GM19351 (cell line): ENCODE results near the gene GDF9.

Experiments used
- ATAC-seq: cut with Tn5 transposase; IDR thresholded peaks from one replicate; pipeline ENCODE4 v1.9.1; 2021; ENCODE audit warnings: mild to moderate bottlenecking, moderate library complexity; ENCODE audit not compliant: unreplicated experiment

GDF9 gene, protein sequence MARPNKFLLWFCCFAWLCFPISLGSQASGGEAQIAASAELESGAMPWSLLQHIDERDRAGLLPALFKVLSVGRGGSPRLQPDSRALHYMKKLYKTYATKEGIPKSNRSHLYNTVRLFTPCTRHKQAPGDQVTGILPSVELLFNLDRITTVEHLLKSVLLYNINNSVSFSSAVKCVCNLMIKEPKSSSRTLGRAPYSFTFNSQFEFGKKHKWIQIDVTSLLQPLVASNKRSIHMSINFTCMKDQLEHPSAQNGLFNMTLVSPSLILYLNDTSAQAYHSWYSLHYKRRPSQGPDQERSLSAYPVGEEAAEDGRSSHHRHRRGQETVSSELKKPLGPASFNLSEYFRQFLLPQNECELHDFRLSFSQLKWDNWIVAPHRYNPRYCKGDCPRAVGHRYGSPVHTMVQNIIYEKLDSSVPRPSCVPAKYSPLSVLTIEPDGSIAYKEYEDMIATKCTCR

GRCh38 chr5:132866342-132867045, at the start of gene GDF9, which contains the start of gene UQCRQ:
TSS of gene GDF9 (minus strand) at chr5:132866469. CDS start at chr5:132864533, 1,936 bp downstream.
TSS of gene UQCRQ (plus strand) at chr5:132866642. CDS start at chr5:132866882, 240 bp downstream.
- peak; percentile 99 for ATAC-seq

DNA sequence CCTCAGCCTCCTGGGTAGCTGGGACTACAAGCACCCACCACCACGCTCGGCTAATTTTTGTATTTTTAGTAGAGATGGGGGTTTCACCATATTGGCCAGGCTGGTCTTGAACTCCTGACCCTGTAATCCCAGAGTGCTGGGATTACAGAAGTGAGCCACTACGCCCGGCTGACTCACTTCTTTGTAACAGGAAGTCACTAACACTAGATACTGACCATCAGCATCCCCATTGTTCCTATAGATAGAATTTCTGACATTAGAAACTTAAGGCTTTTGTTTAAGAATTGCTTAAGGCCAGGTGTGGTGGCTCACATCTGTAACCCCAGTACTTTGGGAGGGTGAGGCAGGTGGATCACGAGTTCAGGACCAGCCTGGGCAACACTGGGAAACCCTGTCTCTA, 49.4 kb upstream of the GDF9 start:
- ATAC-seq, result no peak

GRCh38 chr5:132909702-132910101, 43.4 kb upstream of the GDF9 start:
- ATAC-seq, result no peak

DNA sequence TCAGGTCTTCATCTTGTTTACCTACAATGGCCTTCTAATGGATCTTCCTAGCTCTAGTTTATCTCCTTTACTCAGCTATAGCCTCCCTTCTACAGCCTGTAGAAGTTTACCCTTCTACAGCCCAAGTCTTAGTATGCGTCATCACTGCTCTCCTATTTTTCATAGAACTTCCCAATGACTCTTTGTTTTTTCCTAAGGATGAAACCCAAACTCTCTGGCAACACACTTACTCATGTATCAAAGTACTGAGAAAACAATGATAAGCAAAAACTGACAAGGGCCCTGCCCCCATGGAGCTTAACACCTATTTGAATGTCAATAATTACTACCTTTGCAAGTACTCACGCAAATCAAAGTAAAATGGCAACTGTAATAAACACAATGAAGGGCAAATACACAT, 40.9 kb upstream of the GDF9 start:
- ATAC-seq, result no peak

DNA sequence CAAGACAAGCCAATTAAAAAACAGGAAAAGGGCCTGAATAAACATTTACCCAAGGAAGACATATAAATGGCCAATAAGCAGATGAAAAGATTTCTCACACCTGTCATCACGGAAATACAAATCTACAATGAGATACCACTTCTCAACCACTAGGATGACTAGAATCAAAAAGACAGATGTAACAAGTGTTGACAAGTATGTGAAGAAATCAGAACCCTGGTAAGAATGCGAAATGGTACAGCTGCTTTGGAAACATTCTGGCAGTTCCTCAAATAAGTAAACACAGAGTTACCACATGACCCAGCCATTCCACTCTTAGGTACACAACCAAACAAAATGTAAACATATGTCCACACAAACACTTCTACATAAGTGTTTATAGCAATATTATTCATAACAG, 39.7 kb upstream of the GDF9 start:
- ATAC-seq, result no peak

GRCh38 chr5:132901730-132902129, 35.5 kb upstream of the GDF9 start:
- no peak for ATAC-seq

GRCh38 chr5:132901036-132901435, 34.8 kb upstream of the GDF9 start:
- ATAC-seq, result no peak

GRCh38 chr5:132898094-132898493, 31.8 kb upstream of the GDF9 start:
- ATAC-seq, result no peak

- no peak for ATAC-seq
Observed at GRCh38 chr5:132896685-132897084, 30.4 kb upstream of the GDF9 start.

DNA sequence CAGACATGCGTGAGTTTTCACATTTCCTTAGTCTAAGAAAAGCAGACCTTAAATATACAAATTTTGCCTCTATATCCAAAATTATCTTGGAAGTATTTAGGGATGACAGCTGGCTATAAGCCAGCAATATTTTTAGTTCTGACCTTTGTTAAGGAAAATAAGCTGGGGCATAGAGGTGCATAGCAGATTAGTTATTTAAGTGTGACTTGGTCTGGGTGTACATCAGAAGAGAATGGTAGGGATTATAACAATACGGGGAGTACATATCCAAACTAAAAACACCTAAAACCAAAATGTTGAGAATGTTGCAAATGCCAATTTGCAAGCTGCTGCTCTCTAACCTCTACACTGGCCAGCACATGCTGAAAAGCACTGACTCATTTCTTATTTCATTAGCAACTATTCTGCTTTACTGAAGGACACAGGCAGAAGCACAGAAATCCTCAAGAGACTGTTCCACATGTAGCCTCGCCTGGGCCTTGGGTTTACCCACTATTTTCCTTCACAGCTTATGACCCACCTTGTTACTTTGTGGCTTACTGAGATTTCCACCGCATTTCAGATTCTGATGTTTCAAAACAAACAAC, 29.5 kb upstream of the GDF9 start:
- ATAC-seq, result no peak

GRCh38 chr5:132890817-132891216, 24.5 kb upstream of the GDF9 start:
- ATAC-seq, result no peak

DNA sequence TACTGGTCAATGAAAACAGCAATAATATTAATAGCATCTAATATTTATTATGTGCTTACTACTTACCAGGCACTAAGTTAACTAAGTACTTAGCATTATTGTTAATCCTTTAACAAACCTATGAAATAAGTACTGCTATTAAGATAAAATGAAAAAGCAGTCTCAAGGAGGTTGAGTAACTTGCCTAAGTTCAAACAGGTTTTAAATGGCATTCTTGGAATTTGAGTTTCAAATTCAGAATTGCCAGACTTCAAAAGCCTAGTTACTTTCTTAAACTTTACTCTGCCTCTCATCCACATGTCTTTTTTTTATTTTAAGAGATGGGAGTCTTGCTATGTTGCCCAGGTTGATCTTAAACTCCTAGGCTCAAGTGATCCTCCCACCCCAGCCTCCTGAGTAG, 23.2 kb upstream of the GDF9 start:
- ATAC-seq, result no peak

- no peak for ATAC-seq
Observed at GRCh38 chr5:132887283-132887682, 21.0 kb upstream of the GDF9 start.

- ATAC-seq, result no peak
Observed at GRCh38 chr5:132886064-132886823, 20.0 kb upstream of the GDF9 start.

GRCh38 chr5:132884548-132884947, 18.3 kb upstream of the GDF9 start:
- no peak for ATAC-seq

- no peak for ATAC-seq
Observed at GRCh38 chr5:132883261-132883834, 17.1 kb upstream of the GDF9 start.

- ATAC-seq, result no peak
Observed at GRCh38 chr5:132877938-132878337, 11.7 kb upstream of the GDF9 start.

DNA sequence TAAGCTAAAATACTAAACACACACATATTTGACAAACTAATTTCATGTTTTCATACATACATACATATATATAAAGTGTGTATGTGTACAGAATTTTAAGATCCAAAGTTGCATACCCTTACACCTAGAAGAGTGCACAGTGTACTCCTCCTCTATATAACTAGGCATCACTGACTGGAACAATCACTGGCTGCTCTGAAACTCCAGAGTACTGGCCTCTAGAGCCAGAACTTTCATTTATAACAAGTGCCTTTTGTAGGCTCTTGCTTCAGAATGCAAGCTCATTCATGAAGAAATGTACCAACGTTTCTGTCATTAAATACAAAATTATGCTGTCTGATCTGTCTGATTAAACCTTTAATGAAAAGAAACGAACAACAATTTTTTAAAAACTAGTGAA, 11.2 kb upstream of the GDF9 start:
- ATAC-seq, result no peak

GRCh38 chr5:132876020-132876759, 9.9 kb upstream of the GDF9 start:
- ATAC-seq, result no peak

DNA sequence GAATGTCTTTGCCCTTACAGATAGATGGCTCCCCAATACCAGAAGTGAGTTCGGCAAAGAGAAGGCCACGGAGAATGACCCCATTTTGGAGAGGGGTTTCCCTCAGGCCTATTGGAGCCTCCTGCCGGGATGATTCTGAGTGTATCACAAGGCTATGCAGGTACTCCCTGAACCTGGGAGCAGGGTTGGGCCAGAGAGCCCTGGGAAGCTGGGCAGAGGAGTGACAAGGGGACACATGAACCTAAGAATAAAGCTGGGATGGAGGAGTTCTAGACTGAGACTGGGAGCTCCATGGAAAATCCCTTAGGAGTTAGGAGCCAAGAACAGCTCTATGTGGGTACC, 7.6 kb upstream of the GDF9 start:
- no peak for ATAC-seq
